ENCODE results near the gene DLST. TPM values are rescaled to one million over a fixed set of nuclear protein-coding genes. Genes with fewer than 3 reads are reported as not detected.

Gene DLST
- total RNA-seq, 1 donor from 2014 or later, result 58.6 TPM

- H3K4me3 ChIP-seq (ENCODE audit: low read depth, low read length), result no peak overlapping the region
- no peak for DNase-seq (ENCODE audit: low read depth)
- no peak for TF ChIP-seq CTCF (conservative IDR thresholded peaks at IDR 0.05; ENCODE audit: low read depth, low read length)
Measured at GRCh38 chr14:74840603-74841030, 41.1 kb upstream of the DLST start.

- no peak for TF ChIP-seq CTCF (conservative IDR thresholded peaks at IDR 0.05; ENCODE audit: low read depth, low read length)
- no peak overlapping the region for H3K4me3 ChIP-seq (ENCODE audit: low read depth, low read length)
- no peak for DNase-seq (ENCODE audit: low read depth)
Measured at GRCh38 chr14:74841230-74842207, 40.2 kb upstream of the DLST start.

- DNase-seq (ENCODE audit: low read depth), result no peak
- H3K4me3 ChIP-seq (ENCODE audit: low read depth, low read length), result no peak overlapping the region
- no peak for TF ChIP-seq CTCF (conservative IDR thresholded peaks at IDR 0.05; ENCODE audit: low read depth, low read length)
Measured at GRCh38 chr14:74843653-74844052, 38.1 kb upstream of the DLST start.

GRCh38 chr14:74846168-74846567 lies 35.5 kb upstream of the DLST start:
- no peak for DNase-seq (ENCODE audit: low read depth)
- no peak for TF ChIP-seq CTCF (conservative IDR thresholded peaks at IDR 0.05; ENCODE audit: low read depth, low read length)
- H3K4me3 ChIP-seq (ENCODE audit: low read depth, low read length), result no peak overlapping the region

GRCh38 chr14:74846968-74847665 lies 34.6 kb upstream of the DLST start:
- TF ChIP-seq CTCF (conservative IDR thresholded peaks at IDR 0.05; ENCODE audit: low read depth, low read length), result no peak
- no peak overlapping the region for H3K4me3 ChIP-seq (ENCODE audit: low read depth, low read length)
- no peak for DNase-seq (ENCODE audit: low read depth)

- no peak for DNase-seq (ENCODE audit: low read depth)
- TF ChIP-seq CTCF (conservative IDR thresholded peaks at IDR 0.05; ENCODE audit: low read depth, low read length), result no peak
- H3K4me3 ChIP-seq (ENCODE audit: low read depth, low read length), result no peak overlapping the region
Measured at GRCh38 chr14:74848768-74849167, 32.9 kb upstream of the DLST start.
